ENCODE data around the gene CACNA2D2.

Gene CACNA2D2

DNA sequence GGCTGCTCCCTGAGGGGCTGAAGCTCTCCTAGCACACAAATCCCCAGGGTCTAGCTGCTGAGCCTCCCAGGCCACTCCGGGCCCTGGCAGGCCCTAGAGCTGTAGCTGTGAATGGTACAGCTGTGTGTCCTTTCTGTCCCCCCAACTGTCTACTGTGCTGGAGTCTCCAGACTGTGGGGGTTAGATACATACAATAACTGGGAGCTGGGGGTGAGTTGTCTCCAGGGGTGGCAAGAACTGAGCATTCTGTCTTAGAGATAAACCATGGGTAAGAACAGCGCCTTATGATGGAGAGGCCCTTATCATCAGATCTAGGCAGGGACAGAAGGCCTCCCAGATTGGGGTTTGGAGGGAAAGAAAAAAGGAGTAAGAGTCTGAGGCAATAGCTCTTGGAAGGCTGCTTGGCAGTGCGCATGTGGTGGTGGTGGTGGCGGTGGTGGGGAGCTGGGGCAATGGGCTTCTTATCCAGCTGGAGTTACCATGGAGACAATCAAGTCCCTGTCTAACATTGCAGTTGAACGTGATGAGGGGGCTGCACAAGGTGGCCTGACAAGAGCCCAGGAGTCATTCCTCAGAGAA, 149.2 kb downstream of the CACNA2D2 start:
- no peak overlapping the region for H3K27ac ChIP-seq
- TF ChIP-seq ZFX (IDR thresholded peaks at IDR 0.05), result no peak
- TF ChIP-seq, protein P1, sequence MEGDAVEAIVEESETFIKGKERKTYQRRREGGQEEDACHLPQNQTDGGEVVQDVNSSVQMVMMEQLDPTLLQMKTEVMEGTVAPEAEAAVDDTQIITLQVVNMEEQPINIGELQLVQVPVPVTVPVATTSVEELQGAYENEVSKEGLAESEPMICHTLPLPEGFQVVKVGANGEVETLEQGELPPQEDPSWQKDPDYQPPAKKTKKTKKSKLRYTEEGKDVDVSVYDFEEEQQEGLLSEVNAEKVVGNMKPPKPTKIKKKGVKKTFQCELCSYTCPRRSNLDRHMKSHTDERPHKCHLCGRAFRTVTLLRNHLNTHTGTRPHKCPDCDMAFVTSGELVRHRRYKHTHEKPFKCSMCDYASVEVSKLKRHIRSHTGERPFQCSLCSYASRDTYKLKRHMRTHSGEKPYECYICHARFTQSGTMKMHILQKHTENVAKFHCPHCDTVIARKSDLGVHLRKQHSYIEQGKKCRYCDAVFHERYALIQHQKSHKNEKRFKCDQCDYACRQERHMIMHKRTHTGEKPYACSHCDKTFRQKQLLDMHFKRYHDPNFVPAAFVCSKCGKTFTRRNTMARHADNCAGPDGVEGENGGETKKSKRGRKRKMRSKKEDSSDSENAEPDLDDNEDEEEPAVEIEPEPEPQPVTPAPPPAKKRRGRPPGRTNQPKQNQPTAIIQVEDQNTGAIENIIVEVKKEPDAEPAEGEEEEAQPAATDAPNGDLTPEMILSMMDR (conservative IDR thresholded peaks at IDR 0.05), result no peak

DNA sequence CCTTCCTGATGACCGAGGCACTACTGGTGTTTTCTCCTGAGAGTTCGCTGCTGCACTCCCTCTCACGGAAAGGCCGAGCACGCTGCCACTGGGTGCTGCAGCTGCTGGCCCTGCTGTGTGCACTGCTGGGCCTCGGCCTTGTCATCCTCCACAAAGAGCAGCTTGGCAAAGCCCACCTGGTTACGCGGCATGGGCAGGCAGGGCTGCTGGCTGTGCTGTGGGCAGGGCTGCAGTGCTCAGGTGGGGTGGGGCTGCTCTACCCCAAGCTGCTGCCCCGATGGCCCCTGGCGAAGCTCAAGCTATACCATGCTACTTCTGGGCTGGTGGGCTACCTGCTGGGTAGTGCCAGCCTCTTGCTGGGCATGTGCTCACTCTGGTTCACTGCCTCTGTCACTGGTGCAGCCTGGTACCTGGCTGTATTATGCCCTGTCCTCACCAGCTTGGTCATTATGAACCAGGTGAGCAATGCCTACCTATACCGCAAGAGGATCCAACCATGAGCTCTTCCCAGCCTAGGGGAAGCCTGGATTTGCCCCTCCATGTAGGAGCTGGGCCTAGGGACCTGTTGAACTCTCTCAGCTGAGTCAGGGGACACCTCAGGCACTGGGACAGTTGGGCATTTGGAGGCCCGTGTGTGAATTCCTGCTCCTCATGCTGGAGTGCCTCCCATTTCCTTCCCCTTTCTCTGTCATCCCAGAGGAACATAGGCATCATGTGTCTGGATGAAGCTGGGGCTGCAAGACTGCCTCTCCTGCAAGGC, 150.0 kb downstream of the CACNA2D2 start:
- TF ChIP-seq, protein P1 (conservative IDR thresholded peaks at IDR 0.05), result no peak
- no peak for TF ChIP-seq ZFX (IDR thresholded peaks at IDR 0.05)
- no peak overlapping the region for H3K27ac ChIP-seq

DNA sequence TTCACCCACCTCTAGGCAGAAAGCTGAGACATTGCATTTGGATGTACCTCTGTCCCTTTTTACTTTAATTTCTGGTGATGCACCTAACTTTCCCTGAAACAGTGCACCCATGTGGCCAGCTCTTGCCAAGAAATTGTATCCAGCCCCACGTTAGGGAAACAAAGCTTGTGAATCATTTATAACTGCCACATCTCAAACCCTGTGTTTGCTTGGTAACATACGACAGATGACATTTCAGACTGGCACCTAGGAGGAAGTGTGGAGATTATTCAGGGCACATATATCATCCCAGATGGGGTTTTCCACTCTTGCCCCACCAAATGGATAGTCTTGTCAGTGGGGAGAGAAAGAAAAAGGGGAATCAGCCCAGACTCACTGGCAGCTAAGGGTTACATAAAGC, 150.7 kb downstream of the CACNA2D2 start:
- H3K27ac ChIP-seq, result no peak overlapping the region
- TF ChIP-seq ZFX (IDR thresholded peaks at IDR 0.05), result no peak
- TF ChIP-seq, protein P1 (conservative IDR thresholded peaks at IDR 0.05), result no peak; the same call in 1 of the 2 replicates

DNA sequence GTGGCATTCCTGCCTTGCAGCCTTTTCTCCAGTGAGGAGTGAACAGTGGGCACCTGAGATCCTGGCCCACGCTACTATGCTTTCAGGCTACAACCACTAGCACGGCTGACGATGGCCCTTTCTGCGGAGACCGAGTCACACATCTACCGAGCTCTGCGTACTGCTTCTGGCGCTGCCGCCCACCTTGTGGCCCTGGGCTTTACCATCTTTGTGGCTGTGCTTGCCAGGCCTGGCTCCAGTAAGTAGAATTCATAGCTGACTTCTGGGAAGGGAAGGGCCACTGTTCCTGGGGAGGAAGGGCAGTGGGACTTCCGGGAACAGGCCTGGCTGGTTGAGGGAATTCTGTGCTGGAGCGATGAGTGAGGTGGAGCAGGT, 152.1 kb downstream of the CACNA2D2 start:
- TF ChIP-seq ZFX (IDR thresholded peaks at IDR 0.05), result no peak
- TF ChIP-seq, protein P1 (conservative IDR thresholded peaks at IDR 0.05), result no peak
- H3K27ac ChIP-seq, result peak overlapping the region; percentile 87

DNA sequence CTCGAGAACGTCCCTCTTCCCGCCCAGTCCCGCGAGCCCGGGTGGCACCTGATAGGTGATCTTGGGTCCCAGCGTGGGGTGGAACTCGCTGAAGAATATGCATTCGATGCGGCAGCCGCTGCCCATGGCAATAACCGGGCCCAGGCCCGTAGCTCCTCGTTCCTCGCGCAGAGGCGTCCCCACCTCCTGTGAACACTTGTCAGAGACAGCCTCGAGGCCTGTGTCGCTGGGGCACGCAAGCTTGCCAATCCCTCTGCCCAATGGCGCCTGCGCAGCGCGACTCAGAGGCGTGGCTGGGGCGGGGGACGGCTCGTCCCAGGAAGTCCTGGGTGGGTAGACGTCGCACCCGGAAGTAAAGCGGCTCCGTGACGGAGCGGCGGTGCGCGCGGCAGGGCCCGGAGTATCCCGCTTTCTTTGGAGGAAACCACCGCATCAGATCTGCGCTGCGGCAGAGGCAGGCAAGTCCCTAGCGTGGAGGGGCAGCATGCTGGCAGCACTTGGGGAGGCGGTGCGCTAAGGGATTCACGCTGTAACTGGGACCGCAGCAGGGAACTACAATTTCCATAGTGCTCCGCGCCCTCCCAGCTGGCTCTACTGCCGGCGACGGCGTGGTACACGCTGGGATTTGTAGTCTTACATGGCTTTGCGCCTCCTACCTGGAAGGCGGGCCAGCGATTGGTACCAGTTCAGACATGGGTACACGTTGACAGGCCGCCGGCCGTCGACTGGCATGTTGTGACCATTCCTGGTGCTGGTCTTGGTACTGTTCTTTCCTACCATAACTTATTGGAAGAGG, 152.7 kb downstream of the CACNA2D2 start, which contains the start of the genes CYB561D2 and NPRL2:
Gene CYB561D2, plus strand, starts transcription at position 336 of the 796 bp plus-strand sequence. CDS start 572 bp downstream, outside the sequence.
Gene NPRL2, minus strand, starts transcription at position 249 of the 796 bp plus-strand sequence. Its CDS starts 123 bp downstream, at position 126.
- TF ChIP-seq, protein P1 (conservative IDR thresholded peaks at IDR 0.05), result no peak
- peak; percentile 62; the same call in 1 of the 2 replicates for TF ChIP-seq ZFX (IDR thresholded peaks at IDR 0.05)
- H3K27ac ChIP-seq, result peak within 1 kb of the TSS; percentile 87

DNA sequence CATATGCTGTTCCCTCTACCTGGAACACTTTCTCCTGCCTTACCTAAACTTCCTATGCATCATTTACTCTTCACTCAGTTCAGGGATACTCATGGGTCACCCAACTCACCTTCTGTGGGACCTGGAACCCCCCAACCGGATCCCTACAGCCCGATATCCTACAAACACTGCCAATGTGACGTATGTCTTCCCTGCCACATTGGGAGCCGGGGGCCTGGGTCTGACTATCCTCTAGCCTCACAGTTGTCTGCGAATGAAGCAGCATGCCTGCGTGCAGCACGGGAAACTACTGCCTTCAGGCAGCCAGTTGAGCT, 153.3 kb downstream of the CACNA2D2 start:
- H3K27ac ChIP-seq, result peak overlapping the region; percentile 87
- TF ChIP-seq, protein P1 (conservative IDR thresholded peaks at IDR 0.05), result no peak
- no peak for TF ChIP-seq ZFX (IDR thresholded peaks at IDR 0.05)
